HG03039 (cell line): ENCODE results near the gene BCDIN3D.
A peak's percentile ranks its signal among the peaks of the same experiment; 100 is the strongest.
"Not testable (repeated sequence)": the region's sequence is repeated elsewhere in the genome, so short reads cannot be mapped to it uniquely, and the experiment has no call there.

ENCODE experiments used
- ATAC-seq: cut with Tn5 transposase; IDR thresholded peaks from one replicate; pipeline ENCODE4 v1.9.1; 2021; ENCODE audit warnings: mild to moderate bottlenecking, moderate library complexity; ENCODE audit not compliant: unreplicated experiment

The BCDIN3D gene, protein sequence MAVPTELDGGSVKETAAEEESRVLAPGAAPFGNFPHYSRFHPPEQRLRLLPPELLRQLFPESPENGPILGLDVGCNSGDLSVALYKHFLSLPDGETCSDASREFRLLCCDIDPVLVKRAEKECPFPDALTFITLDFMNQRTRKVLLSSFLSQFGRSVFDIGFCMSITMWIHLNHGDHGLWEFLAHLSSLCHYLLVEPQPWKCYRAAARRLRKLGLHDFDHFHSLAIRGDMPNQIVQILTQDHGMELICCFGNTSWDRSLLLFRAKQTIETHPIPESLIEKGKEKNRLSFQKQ

DNA sequence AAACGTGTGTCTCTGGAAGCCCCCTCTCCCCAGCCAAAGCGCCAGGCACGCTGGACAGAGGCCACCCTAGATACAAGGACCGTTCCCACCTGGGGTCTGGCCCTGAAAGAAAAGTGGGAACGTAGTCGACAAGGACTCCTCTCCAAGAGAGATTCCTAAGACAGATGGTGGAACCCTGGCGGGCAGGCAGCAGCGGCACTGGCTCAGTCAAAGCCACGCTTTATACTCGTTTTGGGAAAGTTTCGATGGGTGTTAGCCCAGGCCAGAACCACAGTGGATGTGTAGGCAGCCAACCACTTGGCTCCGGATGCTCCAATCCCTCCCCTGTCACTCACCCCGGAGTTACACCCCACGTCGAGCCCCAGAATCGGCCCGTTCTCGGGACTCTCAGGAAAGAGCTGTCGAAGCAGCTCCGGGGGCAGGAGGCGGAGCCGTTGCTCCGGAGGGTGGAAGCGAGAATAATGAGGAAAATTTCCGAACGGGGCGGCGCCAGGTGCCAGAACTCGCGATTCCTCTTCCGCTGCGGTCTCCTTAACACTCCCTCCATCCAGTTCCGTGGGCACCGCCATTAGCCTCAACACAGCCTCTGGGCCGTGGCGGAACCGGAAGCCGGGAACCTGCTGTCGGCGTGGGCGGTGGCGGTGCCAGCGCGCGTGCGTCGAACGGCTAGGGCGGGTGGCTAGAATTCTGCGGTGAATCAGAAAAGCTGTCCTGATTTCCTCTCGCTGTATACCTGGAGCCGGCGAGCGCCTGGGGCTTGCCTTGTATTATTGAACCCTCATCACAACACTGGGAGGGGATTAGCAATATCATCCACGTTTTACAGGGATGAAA, at the start of gene BCDIN3D:
TSS of gene BCDIN3D (minus strand) at position 588 of the 834 bp plus-strand sequence. CDS start at position 569, 19 bp downstream.
- ATAC-seq = peak; percentile 85

DNA sequence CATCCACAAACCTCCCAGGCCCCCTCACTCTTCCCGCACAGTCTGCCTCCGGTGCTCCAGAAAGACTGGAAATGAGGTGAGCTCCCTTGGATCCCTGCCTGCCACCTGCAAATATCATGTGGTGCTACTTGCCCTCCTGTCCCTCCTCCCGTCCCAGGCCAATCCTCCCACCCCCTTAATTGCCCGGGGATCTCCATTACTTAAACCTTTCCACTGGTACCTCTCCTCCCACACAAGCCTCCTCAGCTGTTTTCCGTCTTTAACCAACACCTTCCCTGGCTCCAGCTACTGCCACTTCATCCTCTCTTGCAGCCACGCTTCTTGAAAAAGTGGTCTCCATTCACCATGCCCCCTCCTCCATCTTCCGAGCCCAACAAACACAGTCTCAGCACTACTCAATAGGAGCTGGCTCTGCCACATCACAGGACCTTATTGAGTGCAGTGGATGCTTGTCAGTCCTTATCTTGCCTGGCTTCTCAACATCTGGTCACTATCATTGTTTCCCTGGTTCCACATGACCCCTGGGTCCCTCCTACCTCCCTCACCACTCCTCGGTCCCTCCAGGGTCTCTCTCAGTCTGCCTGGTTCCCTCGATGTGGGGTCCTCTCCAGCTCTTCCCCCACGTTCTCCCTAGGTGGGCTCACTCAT, 49.3 kb upstream of the BCDIN3D start:
- ATAC-seq = no peak

DNA sequence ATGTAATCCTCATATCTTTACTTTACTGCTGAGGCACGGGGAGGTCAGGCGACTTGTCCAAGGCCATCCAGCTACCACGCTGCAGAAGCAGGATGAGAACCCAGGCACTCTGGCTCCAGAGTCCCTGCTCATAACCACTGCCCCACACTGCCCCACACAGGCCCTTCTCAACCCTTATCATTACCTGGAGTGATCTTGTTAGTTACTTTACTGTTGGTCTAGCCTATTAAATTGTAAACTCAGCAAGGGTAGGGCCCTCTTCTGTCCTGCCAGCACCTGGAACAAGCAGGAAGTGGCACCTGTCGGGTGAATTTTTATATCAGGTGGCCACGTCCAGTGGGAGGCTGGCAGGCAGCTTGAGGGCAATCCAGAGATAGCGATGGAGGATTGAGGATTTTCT, 48.6 kb upstream of the BCDIN3D start:
- no peak for ATAC-seq

DNA sequence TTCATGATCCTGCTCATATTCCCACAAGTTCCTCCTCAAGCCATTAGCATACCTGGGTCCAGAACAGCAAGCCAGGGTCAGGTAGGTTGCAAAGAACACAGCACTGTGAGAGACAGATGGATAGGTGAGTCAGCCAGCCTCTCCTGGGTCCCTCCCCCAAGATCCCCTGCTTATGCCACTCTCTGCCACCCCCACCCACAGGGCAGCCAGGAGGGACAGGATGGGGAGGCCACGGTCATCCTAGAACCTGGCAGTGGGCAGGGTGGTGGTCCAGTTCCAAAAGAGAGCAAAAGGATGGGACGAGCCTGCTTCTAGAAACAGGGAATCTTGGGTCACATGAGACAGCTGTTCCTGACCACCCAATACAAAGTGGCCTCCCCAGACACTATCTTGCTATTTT, 48.1 kb upstream of the BCDIN3D start:
- no peak for ATAC-seq

DNA sequence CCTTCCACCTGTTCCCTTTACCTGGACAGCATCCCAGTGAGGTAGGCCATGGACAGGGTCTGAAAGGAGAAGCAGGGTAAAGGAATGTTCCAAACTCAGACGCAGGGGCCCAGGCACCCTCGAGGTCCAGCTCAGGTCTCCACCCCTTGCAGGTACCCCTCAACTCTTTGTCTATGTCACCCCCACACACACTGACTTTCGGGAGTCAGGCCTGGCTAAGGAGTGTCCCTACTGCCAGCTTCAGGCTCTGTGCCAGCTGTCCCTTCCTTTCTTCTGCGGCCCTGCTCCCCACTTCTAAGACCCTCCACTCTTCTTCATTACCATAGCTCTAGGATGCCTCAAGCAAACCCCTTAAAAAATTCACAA, 47.2 kb upstream of the BCDIN3D start:
- no peak for ATAC-seq

DNA sequence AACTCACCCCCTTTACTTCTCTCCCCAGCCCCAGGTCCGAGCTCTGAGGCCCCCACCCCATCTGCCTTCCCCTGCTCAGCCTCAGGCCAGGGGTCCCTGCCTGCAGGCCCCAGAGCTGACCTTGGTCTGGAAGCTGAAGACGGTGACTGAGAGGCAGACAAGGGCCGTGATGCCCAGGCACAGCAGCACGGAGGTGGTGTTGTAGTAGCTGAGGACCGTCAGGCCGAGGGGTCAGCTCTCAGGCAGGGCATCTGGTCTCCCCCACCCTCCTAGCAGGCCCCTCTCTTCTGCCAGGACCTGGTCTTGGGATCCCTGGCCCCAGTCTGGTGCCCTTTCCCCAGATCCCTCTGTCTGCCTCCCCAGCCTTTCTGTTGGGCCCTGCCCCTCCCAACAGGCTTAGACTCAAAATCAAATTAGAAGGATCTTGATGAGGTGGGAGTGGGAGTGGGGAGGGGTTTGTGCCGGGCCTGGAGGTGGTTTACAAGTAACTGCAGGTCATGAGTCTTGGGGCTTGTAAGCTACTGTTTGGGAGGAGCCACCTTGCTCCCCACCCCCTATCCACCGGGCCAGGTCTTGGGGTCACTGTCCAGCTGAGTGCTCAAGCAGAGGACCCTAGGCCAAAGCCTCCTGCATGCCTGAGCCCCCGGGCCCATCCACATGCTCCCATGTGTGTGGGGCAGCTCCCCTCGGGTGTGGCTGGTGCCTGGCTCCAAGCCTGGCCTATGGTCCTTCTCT, 46.6 kb upstream of the BCDIN3D start:
- no peak for ATAC-seq

DNA sequence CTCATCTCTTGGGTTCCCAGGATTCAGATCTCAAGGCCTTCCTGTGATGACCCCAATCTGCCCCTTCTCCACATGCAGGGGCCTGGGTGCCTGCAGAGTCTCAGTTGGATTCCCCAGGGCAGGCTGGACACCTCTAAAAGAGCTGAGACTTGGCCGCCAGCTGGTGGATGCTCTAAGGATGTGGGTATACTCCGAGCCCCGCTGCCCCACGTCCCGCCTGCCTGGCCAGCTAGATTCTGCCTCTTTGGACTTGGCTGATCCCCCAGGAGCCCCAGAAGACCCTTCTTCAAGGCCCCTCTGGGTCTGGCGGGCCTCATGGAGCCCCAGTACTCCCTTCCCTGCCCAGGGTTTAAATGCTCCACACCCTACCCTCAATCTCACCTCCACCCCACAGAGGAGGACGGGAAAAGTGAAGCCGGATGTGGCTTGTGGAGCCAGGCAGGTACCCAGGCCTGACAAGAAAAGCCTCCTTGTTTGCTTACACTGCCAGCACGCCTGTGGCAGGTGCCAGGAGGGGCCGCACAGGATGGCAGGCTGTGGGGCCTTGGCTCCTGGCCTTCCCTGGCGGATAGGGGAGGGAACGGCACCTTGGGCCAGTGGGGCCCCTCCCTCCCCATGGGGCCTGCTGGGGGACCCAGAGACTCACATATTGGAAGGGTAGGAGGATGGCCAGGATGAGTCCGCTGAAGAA, 45.7 kb upstream of the BCDIN3D start:
- no peak for ATAC-seq

DNA sequence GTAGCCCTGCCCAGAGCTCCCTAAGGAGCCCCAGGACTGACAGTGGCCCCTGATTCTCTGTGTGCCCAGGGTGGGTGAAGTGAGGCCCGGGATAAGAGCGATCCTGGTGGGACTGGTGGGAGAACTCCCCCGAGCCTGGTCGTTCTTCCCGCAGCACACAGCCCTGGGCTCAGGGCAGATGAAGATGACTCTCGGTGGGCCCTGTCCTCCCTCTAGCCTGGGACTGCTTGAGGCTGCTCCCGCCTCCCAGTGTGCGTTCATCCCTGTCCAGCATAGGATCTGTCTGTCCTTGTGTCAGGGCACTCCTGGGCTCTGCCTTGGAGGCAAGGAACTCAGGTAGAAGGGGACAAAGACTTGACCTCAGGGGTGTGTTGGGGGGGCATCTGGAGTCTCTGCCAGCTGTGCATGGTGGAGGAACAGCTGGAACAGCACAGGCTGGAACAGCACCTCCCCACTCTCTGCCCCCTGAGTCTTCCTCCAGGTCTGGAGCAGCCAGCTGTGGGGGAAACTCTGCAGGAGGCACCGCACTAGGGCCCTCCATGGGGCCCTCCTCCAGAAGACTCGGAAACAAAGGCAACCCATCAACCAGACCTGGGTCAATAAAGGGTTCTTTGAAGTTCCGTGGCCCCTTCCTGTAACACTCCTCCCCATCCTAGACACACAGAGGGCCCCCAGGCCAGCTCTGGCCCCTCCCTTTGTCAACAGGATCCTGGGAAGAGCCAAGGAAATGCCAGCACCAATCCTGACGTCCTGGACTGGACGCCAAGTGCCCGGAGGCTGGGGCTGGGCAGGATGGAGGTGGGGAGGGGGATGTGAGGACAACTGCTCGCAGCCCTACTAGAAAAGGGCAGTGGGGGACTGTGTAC, 44.9 kb upstream of the BCDIN3D start:
- no peak for ATAC-seq

DNA sequence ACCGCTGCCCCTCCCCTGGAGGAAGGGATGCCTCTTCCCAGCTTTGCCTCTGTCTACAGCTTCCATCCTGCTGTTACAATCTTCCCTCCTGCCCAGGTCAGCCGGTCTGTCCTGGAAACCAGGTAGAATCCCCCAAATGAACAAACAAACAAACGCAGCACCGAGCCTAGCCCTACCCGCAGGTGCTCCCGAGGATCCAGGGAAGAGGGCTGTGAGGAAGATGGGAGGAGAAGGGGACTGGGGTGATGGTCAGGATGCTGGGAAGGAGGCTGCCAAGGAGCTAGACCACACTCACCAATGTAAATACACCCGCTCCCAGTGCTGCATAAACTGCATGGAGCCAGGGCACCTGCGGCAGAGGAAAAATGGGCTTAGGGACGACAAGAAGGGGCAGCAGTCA, 44.2 kb upstream of the BCDIN3D start:
- no peak for ATAC-seq

DNA sequence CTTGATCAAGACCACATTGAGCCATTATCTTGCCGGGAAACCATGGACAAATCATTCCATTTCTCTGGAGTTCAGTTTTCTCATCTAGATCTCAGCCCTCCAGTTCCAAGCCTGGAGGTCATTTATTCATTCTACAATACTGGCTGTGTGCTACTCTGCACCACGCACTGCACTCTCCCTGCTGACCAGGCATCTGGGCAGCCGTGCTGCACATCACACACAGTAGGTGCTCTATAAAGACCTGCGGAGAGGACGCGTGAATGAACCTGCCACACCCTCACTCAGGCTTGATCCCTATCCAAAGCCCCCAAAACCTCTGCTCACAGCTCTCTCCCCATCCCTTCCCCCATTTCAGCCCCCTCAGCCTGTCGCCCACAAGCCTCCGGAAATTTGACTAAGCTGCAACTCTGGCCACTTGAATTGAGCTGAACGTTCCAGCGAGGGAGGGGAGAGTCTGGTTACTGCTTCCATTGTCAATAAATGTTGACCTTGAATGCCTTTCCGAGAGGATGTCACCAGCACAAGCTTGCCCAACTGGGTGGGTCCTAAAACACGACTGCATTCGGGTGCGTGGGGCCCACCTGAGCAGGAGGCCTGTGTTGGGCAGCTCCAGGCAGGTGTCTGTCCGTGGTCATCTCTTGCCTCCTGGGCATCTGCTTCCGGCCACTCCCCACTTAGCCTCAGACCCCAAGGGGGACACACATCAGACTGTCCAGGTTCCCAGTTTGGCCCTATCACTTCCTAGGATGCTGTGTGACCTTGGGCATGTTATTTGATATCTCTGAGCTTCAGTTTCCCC, 43.0 kb upstream of the BCDIN3D start:
- ATAC-seq = no peak

DNA sequence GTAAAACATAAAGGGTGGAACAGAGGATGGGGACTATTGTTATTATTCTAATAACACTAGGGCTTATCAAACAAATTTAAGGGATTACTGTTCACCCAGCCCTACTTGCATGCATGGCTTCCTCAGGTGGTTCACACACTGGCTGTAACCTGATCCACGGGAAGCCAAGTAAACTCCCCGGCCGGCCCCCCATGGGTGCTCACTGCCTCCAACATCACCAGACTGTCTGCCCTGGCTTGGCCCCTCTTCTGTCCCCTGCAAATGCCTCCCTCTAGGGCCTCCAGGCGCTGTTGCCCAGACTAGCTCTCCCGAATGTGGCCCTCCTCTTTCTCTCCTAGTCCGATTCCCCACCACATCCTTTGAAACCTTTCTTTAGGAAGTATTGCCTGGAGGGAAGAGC, 42.2 kb upstream of the BCDIN3D start:
- no peak for ATAC-seq

DNA sequence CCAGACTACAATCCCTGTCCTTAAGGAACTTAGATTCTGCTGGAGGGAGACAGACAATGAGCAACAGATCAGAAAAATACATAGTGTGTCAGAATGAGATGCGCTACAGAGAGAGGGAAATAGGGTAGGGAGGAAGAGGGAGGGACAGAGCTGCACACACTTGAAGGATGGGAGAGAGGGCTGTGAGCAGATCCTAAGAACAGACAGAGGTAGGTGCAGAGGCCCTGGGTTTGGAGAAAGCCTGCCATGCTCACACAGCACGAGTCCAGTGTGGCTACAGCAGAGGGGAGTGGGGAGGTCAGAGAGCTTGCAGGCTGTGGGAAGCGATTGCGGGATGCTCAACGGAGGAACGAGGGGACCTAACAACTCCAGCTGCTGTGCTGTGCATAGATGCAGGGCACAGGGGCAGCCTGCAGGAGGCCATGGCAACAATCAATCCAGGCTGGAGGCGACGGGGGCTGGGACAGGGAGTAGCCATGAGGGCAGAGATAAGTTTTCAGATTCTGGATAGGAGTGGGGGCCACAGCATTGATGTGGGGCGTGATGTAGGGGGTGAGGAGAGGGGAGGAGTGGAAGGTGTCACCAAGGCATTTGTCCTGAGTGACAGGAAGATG, 40.1 kb upstream of the BCDIN3D start:
- no peak for ATAC-seq

DNA sequence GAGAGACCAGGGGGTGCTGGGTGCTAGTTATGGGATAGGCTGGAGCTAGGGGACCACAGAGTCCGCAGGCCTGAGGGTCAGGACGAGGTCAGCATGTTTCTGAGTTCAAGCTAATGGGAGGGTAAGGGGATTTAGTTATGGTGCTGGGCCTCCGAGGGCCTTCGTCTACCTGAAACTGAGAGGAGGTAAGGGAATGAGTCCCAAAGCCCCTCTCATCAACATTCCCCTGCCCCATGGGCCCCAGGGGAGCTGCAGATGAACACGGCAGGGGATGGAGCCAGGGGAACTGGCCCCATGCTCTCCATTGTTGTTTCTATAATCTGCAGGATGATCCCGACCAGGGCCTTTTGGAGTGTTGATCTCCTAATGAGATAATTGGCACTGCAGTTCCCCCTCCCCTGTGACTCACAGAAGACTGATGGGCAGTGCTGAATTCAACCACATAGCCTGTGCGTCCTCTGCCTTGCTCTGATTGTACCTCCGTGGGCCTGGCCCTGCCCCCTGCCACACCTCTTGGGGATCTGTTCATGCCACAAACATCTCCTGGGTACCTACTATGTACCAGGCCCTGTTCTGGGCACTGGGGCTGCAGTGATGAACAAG, 39.4 kb upstream of the BCDIN3D start:
- no peak for ATAC-seq

DNA sequence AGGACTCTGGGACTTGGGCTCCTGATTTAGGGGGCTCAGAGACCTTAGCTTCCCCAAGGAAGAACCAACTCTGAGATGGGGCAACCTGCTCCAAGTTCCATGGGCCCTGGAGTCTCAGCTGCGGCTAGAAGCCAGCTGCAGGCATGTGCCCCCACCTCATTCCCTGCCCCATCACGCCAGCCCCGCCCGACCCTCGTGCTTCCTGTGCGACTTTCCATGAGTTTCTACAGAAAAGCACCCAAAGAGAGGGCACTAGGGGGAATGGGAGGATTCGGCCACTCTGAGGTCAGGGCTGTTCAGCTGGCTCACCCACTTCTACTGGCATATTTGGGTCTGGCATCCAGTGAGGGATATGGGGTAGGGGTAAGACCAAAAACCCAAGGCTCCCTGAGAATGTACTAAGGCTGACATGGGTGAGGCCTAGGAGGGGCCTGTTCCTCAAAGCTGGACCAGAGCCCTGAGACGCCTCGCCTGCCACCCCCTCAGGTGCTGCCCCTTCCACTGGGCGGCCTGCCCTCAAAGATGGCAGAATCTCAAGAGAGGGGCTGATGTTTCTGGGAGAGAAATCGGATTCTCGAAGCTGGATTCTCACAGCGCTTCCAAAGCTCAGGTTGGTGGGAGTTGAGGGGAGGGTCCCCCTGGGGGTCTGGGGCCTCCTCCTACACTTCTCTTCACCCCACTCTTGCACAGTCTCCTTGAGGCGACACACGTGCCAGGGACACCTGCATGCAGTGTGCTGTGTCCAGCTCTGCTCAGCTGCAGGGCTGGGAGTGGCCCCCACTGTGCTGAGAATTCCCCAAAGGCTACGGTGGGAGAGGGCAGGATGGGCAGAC, 38.7 kb upstream of the BCDIN3D start:
- ATAC-seq = no peak

DNA sequence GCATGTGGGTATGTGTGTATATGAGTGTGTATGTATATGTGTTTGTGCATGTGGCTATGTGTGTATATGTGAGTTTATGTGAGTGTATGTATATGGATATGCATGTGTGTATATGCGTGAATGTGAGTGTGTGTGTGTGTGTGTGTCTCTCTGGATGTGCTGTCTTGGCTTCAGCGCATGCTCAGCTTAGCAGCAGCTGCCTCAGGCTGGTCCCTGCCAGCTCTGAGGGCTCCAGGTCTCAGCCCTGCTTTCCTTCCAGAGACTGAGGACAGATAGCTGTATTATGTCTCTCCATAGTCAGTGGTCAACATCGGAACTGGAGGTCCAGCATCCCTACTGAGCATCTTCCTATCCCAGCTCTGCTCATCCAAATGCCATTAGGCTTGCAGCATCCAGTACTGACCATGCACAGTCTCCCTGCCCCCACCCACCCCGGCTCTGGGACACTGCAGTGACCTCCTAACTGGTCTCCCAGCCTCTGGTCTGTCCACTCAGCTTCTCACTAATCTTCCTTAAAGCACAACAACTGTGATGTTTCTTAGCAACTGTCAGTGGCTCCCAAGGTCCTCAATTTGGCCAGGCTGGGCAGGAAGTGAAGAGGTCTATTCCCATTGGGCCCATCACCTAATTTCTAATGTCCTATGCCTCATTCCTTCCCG, 38.0 kb upstream of the BCDIN3D start:
- no peak for ATAC-seq

DNA sequence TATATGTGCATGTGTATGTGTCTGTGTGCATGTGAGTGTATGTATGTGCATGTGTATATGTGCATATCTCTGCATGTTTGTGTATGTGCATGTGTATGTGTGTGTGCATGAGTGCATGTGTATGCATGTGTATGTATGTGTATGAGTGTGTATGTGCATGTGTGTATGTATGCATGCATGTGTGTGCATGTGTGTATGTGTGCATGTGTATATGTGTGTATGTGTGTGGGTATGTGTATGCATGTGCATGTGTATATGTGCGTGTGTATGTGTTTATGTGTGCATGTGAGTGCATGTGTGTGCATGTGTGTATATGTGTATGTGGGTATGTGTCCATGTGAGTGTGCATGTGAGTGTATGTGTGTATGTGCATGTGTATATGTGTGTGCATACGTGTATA, 36.2 kb upstream of the BCDIN3D start:
- not testable (repeated sequence) for ATAC-seq

DNA sequence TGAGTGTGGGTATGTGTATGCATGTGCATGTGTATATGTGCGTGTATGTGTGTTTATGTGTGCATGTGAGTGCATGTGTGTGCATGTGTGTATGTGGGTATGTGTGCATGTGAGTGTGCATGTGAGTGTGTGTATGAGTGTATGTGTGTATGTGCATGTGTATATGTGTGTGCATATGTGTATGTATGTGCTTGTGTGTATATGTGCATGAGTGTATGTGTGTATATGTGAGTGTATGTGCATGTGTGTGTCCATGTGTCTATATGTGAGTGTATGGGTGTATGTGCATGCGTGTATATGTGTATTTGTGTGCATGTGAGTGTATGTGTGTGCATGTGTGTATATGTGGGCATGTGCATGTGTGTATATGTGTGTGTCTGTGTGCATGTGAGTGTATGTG, 35.1 kb upstream of the BCDIN3D start:
- no peak for ATAC-seq
